AG04450 (cell line): ENCODE data around the gene KIF6. TPM values are rescaled to one million over a fixed set of nuclear protein-coding genes. Genes with fewer than 3 reads are reported as not detected.

Experiments used
- CTCF ChIA-PET: fragments of 300-600, 350-600 bp; formaldehyde crosslinking; extraction: SDS; loops from one replicate; lab custom pipeline; 2022; ENCODE audit warnings: antibody characterized with exemption, inconsistent platforms; lab: Charles Lee
- POLR2A ChIA-PET: fragments of 350-600 bp; formaldehyde crosslinking; extraction: SDS; loops from one replicate; lab custom pipeline; 2021; ENCODE audit warnings: antibody characterized with exemption, inconsistent platforms; lab: Yijun Ruan, JAX
- DNase-seq: peaks from one replicate; pipeline ENCODE4 v3.0.0-alpha.2; 2011; ENCODE audit warnings: low read depth, low spot score
- H3K27ac ChIP-seq: one replicate; pipeline ENCODE4 v1.5.1; 2012; ENCODE audit warnings: low read depth, low read length, control low read depth
- H3K27me3 ChIP-seq: one replicate; pipeline ENCODE4 v1.6.0; 2012; ENCODE audit warnings: low read length; ENCODE audit not compliant: control insufficient read depth, insufficient read depth
- H3K4me3 ChIP-seq: 2 replicates; pipeline ENCODE4 v1.5.1; 2011; ENCODE audit warnings: mild to moderate bottlenecking, low read depth, low read length, control low read depth
- H3K9me3 ChIP-seq: 2 replicates; pipeline ENCODE4 v1.5.1; 2012; ENCODE audit warnings: low read length; ENCODE audit not compliant: control insufficient read depth, insufficient read depth
- CTCF ChIP-seq: IDR thresholded peaks from 2 replicates; pipeline ENCODE4 v1.5.1; 2011; ENCODE audit warnings: low read depth, low read length, control low read depth, inconsistent platforms
- polyA plus RNA-seq: library from polyadenylated mRNA; depleted of rRNA; stranded (reverse); fragments of >200 nt; gene quantifications from 2 replicates; pipeline ENCODE4 v1.2.3, GENCODE V29; 2011

Gene KIF6
- polyA plus RNA-seq, 1 experiment = 0.02 TPM

DNA sequence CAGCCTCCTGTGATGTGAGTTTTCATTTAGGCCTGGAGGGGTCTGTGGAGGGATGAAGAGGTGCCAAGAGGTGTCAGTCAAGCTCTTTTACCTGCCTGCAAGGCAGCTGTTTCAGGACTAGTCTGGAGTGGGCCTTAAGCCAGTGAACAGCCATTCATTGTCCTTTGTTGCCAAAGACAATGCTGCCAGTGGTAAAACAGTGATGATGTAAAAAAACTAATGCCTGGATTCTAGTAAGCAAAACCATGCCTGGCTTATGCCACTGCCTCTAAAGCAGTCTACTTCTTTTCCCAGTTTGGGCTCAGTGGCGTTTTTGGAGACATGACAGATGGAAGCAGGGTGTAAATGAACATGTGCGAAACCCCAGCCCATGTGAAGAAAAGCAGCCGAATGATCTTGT is 309.2 kb downstream of the KIF6 start:
- Histone ChIP-seq H3K27me3 (no peaks in the 10 kb centered on the region), H3K4me3 (no peak overlapping the region), H3K27ac (no peak overlapping the region), H3K9me3 (no peaks in the 10 kb centered on the region)
- ChIA-PET CTCF (no interaction called here), POLR2A (no interaction called here)
- TF ChIP-seq CTCF = no peak
- DNase-seq = no peak

- POLR2A ChIA-PET = no interaction called here
Measured at GRCh38 chr6:39415482-39415881, 309.7 kb downstream of the KIF6 start.

GRCh38 chr6:39411465-39411864 is 313.7 kb downstream of the KIF6 start:
- ChIA-PET CTCF (no interaction called here), POLR2A (no interaction called here)
- no peaks in the 10 kb centered on the region for H3K9me3 ChIP-seq
- DNase-seq = no peak
- no peak overlapping the region for H3K4me3 ChIP-seq
- H3K27me3 ChIP-seq = no peaks in the 10 kb centered on the region
- H3K27ac ChIP-seq = no peak overlapping the region
- no peak for TF ChIP-seq CTCF

More at GRCh38 chr6:39415482-39415881, 309.7 kb downstream of the KIF6 start:
- H3K27ac ChIP-seq = no peak overlapping the region
- DNase-seq = no peak
- no peak for TF ChIP-seq CTCF
- no peak overlapping the region for H3K4me3 ChIP-seq
- CTCF ChIA-PET = no interaction called here
- H3K27me3 ChIP-seq = no peaks in the 10 kb centered on the region
- no peaks in the 10 kb centered on the region for H3K9me3 ChIP-seq

GRCh38 chr6:39411001-39411400 is 314.2 kb downstream of the KIF6 start:
- CTCF ChIA-PET = interaction anchor here (0.6 kb wide), 1 partner anchor 482 kb away, joined by 3 read pairs; no protein-coding TSS in a partner anchor

GRCh38 chr6:39409889-39410288 is 315.3 kb downstream of the KIF6 start:
- H3K27me3 ChIP-seq = no peaks in the 10 kb centered on the region
- H3K4me3 ChIP-seq = no peak overlapping the region
- ChIA-PET CTCF (no interaction called here), POLR2A (no interaction called here)
- H3K9me3 ChIP-seq = no peaks in the 10 kb centered on the region
- no peak for TF ChIP-seq CTCF
- DNase-seq = no peak
- H3K27ac ChIP-seq = no peak overlapping the region

More at GRCh38 chr6:39411001-39411400, 314.2 kb downstream of the KIF6 start:
- Histone ChIP-seq H3K4me3 (no peak overlapping the region), H3K27me3 (no peaks in the 10 kb centered on the region), H3K9me3 (no peaks in the 10 kb centered on the region), H3K27ac (no peak overlapping the region)
- TF ChIP-seq CTCF = no peak
- POLR2A ChIA-PET = no interaction called here
- DNase-seq = no peak
